Spleen (tissue), 7 donors: ENCODE results near the gene ABCA13.

ENCODE experiments used
- CTCF ChIP-seq, 11 experiments: fragments of 200-600 bp in 7 of 11; fragments of 450-650 bp in 4 of 11; sonication (generic) in 4 of 11; IDR thresholded peaks in 8 of 11; conservative IDR thresholded peaks in 3 of 11; 1 replicate in 7 of 11; 2 replicates in 4 of 11; pipeline versions ENCODE4 v1.4.0 to v1.8.0; 2016 to 2021; ENCODE audit warnings: antibody characterized with exemption in 11 of 11, inconsistent platforms in 4 of 11, mild to moderate bottlenecking in 1 of 11
- POLR2AphosphoS5 ChIP-seq, 3 donors: sonication (generic); formaldehyde crosslinking; IDR thresholded peaks; one replicate each; pipeline ENCODE4 v1.5.1; 2017; ENCODE audit warnings: antibody characterized with exemption in 3 of 3
- donor health status: DM: no; HTN: no; CAD: no; lungs with moderate emphysema.
- donor health status: DM: no; HTN: no; CAD: no.
- donor health status: DM: no; HTN: no; CAD: no.

GRCh38 chr7:48512892-48513291, 341.6 kb downstream of the ABCA13 start:
- TF ChIP-seq CTCF (IDR thresholded peaks at IDR 0.05 in 8 of 11, conservative IDR thresholded peaks at IDR 0.05 in 3 of 11), result no peak
- no peak for TF ChIP-seq POLR2AphosphoS5 (IDR thresholded peaks at IDR 0.05)
